IMR-90 (cell line): ENCODE data around the gene INCENP.

ENCODE experiments used
- BHLHE40 ChIP-seq: fragments of 150-350 bp; IDR thresholded peaks from 2 replicates; pipeline ENCODE4 v1.6.1; 2016; ENCODE audit warnings: mild to moderate bottlenecking, low read depth, low read length
- CEBPB ChIP-seq: IDR thresholded peaks from 2 replicates; pipeline ENCODE4 v1.6.1; 2012; ENCODE audit warnings: low read depth, low read length, improper control_type of control experiment
- CTCF ChIP-seq: conservative IDR thresholded peaks from 2 replicates; pipeline ENCODE4 v1.5.1; 2012; ENCODE audit warnings: mild to moderate bottlenecking, low read depth, low read length, improper control_type of control experiment
- MAZ ChIP-seq: IDR thresholded peaks from 2 replicates; pipeline ENCODE4 v1.6.1; 2012; ENCODE audit warnings: low read depth, mild to moderate bottlenecking, low read length, improper control_type of control experiment, moderate library complexity, borderline replicate concordance
- NFE2L2 ChIP-seq: fragments of 150-350 bp; IDR thresholded peaks from 2 replicates; pipeline ENCODE4 v1.6.1; 2016; ENCODE audit warnings: low read depth, mild to moderate bottlenecking, low read length
- POLR2A ChIP-seq: IDR thresholded peaks from 2 replicates; pipeline ENCODE4 v1.6.1; 2012; ENCODE audit warnings: mild to moderate bottlenecking, low read depth, low read length
- RAD21 ChIP-seq: IDR thresholded peaks from 2 replicates; pipeline ENCODE4 v1.6.1; 2012; ENCODE audit warnings: low read length, improper control_type of control experiment
- SMC3 ChIP-seq: fragments of 150-350 bp; IDR thresholded peaks from 2 replicates; pipeline ENCODE4 v1.6.1; 2016; ENCODE audit warnings: low read depth, mild to moderate bottlenecking, antibody characterized with exemption, low read length, moderate library complexity

GRCh38 chr11:62176766-62177165 is 53.0 kb downstream of the INCENP start:
- no peak for TF ChIP-seq CTCF
- TF ChIP-seq POLR2A: no peak
- TF ChIP-seq BHLHE40: no peak
- no peak for TF ChIP-seq SMC3
- TF ChIP-seq MAZ: no peak
- TF ChIP-seq CEBPB: no peak
- TF ChIP-seq NFE2L2: no peak
- no peak for TF ChIP-seq RAD21
